Endometrial microvascular endothelial cells (primary cell): Measurements from ENCODE around the gene ENTPD2. TPM values are rescaled to one million over a fixed set of nuclear protein-coding genes. Genes with fewer than 3 reads are reported as not detected.
"Not testable (repeated sequence)": the region's sequence is repeated elsewhere in the genome, so short reads cannot be mapped to it uniquely, and the experiment has no call there.

Source experiments
- in situ Hi-C: cut with HindIII; loops from 2 replicates; pipeline ENCODE4 v1.10.0; 2017; ENCODE audit warnings: low sequenced_read_pairs, low pct_unique_long_range_greater_than_20kb; ENCODE audit errors: inconsistent ontology term
- total RNA-seq: library from RNA; depleted of rRNA; stranded (reverse); fragments of >200 nt; gene quantifications from one replicate; pipeline ENCODE4 v1.2.3, GENCODE V29; 2015; ENCODE audit errors: inconsistent ontology term

The ENTPD2 gene
- total RNA-seq, 1 donor from 2014 or later, result not detected

- in situ Hi-C loops, result no loop called here
Measured at GRCh38 chr9:137067860-137068538, 14.1 kb upstream of the ENTPD2 start.

- in situ Hi-C loops, result no loop called here
Measured at GRCh38 chr9:137066096-137066861, 12.4 kb upstream of the ENTPD2 start.

GRCh38 chr9:137065336-137065967, 11.6 kb upstream of the ENTPD2 start:
- in situ Hi-C loops, result no loop called here

GRCh38 chr9:137064880-137065164, 11.0 kb upstream of the ENTPD2 start:
- in situ Hi-C loops, result no loop called here

- in situ Hi-C loops, result no loop called here
Measured at GRCh38 chr9:137064027-137064879, 10.4 kb upstream of the ENTPD2 start.

- in situ Hi-C loops, result no loop called here
Measured at GRCh38 chr9:137063311-137064026, 9.6 kb upstream of the ENTPD2 start.

GRCh38 chr9:137062798-137063197, 8.9 kb upstream of the ENTPD2 start:
- in situ Hi-C loops, result not testable (repeated sequence)

DNA sequence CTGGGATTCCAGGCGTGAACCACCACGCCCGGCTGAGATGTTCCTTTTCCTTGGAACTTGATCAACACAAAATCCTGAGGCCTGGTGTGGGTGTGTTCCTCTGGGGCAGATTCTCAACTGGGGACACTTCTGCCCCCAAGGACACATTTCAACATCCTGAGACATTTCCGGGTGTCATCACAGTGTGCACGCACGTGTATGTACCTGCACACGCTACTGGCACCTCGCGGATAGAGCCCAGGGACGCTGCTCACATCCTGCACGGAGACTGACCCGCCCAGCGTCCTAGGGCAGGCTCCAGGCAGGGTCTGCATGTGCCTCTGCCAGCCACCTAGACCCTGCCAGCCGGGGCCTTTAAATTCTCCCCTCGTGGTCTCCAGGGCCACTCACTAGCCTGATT, 8.5 kb upstream of the ENTPD2 start:
- in situ Hi-C loops, result no loop called here

DNA sequence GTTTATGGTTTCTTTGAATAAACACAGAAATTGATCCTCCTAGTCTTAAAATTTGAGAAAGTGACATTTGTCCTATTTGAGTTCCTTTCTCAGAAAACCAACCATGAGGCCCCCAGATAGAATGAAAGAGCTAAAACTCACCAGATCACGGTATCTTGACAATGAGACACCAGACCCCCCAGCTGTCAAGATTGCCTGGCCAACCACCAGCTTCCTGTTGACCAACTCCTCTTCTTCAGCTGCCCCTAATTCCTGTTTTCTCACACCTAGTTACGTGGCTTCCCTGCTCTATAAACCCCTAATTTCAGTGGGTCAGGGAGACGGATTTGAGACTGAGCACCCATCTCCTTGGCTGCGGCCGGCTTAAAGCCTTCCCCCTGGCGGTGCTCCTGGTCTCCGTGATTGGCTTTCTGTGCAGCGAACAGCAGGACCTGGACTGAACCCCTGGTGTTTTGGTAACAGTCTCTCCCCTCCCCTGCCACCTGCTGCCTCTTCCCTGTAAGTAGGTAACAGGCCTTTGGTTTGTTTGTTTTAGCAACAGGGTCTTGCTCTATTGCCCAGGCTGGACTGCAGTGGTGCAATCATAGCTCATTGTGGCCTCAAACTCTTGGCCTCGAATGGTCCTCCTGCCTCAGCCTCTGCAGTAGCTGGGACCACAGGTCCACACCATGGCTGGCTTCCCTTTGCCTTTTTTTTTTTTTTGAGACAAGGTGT, 4.8 kb upstream of the ENTPD2 start:
- in situ Hi-C loops, result no loop called here

- in situ Hi-C loops, result no loop called here
Measured at GRCh38 chr9:137057545-137057944, 3.7 kb upstream of the ENTPD2 start.

DNA sequence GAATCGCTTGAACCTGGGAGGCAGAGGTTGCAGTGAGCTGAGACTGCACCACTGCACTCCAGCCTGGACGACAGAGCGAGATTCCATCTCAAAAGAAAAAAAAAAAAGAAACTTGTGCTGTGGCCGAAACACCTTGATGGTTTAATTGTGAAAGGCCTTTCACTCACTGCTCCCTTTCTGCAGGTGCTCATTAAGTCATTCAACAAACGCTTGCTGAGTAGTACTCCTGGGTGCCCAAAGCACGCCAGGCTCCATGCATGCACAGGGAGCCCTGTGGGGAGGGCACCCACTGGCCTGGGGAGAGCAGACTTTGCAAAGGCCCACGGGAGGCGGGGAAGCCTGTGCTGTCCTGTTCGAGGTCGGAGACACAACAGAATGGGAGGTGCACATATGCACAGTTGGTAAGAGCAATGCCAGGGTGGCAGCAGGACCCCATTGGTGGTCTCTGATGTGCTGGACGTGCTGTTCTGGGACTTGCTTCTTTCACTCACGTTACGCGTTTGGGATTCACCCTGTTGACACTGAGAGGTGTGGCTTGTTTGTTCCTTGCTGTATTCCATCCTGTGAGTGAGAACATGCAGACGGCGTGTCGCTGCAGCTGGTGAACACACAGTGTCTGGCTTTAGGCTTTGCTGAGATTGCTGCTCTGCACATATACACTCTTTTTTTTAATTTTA, 3.0 kb upstream of the ENTPD2 start:
- in situ Hi-C loops, result no loop called here

GRCh38 chr9:137055385-137056364, 1.8 kb upstream of the ENTPD2 start:
- in situ Hi-C loops, result no loop called here

GRCh38 chr9:137054932-137055384, 1.1 kb upstream of the ENTPD2 start:
- in situ Hi-C loops, result no loop called here

DNA sequence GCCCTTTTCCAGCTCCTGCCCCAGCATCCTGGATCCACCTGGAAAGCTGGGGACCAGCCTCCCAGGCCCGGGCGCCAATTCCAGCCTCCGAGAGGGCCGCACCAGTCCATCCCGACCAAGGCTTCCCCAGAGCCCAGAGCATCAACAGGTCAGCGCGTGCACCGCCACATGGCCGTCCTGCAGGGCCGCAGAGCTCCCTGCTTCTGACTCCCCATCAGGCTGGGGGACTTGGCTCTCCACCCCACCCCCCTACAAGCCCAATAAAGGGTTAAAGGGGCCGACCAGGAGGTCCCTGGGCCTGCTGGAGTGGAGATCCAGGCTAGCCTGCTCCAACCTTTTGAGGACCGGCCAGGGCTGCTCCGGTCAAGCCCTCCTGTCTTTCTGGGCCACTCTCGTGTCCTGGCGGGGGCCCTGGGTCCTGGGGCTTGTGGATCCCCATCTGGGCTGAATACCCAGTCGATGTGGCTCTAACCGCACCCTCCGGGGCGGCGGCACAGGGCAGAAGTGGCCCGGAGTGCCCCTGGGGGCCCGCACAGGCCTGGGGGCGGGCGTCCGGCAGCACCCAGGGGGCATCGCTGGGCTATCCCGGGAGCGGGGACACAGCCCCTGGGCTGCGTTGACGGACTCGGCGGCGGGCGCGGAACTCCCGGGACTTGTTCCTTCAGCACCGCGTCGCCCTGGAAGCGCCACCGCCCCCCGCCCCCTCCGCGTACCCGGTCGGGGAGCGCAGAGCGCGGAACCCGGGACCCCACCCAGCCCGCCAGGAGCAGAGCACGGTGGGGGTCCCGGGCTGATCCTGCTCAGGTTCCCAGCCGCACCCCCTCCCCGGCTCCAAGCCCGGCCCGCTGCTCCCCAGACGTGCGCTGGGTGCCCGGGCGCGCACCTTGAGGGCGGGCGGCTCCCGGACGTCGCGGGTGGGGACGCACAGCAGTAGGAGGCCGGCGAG, 590 bp downstream of the ENTPD2 start:
- in situ Hi-C loops, result no loop called here

DNA sequence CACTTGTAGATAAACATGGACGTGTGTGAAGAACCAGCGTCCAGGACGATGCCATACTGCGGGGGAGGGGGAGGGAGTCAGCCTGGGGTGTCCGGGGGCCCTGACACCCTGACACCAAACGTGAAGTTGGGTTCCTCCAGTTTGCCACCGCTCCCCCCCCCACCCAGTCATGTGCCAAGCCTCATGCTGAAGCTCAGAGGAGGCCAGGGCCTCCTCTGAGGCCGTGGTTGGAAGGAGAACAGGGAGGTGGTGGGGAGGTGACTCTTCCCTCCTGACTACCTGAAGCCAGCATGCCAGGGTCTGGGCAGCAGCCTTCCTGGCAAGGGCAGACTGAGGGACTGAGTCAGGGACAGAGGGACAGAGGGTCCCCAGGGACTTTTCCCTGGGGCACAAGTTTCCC, 1.6 kb downstream of the ENTPD2 start:
- in situ Hi-C loops, result no loop called here
